Aorta (tissue), 5 donors: ENCODE measurements around the gene ZNF57. TPM values are rescaled to one million over a fixed set of nuclear protein-coding genes. Genes with fewer than 3 reads are reported as not detected.
"Not testable (repeated sequence)": the region's sequence is repeated elsewhere in the genome, so short reads cannot be mapped to it uniquely, and the experiment has no call there.

Experiments used
- ATAC-seq: fragments of 200-7000 bp; cut with Tn5 transposase; one replicate; pipeline ENCODE4 v1.9.1; 2022; ENCODE audit warnings: moderate library complexity; ENCODE audit not compliant: low FRiP score
- DNase-seq, 2 donors: peaks; one replicate each; pipeline ENCODE4 v3.0.0-alpha.2; 2020
- H3K27ac ChIP-seq, 2 donors: one replicate each; pipeline ENCODE4 v1.5.1; 2013; ENCODE audit warnings: low read length in 2 of 2, mild to moderate bottlenecking in 2 of 2, moderate library complexity in 2 of 2, control low read depth in 1 of 2, inconsistent platforms in 1 of 2, low read depth in 1 of 2
- H3K27me3 ChIP-seq, 2 donors: one replicate each; pipeline ENCODE4 v1.6.1; 2013; ENCODE audit warnings: control low read depth in 1 of 2, low read length in 1 of 2, mild to moderate bottlenecking in 1 of 2, moderate library complexity in 1 of 2; ENCODE audit not compliant: insufficient read depth in 2 of 2, control insufficient read depth in 1 of 2
- H3K36me3 ChIP-seq, 2 donors: one replicate each; pipeline ENCODE4 v1.6.1; 2013; ENCODE audit warnings: control low read depth in 1 of 2, low read length in 1 of 2, mild to moderate bottlenecking in 1 of 2; ENCODE audit not compliant: insufficient read depth in 2 of 2, control insufficient read depth in 1 of 2
- H3K4me1 ChIP-seq, 2 donors: one replicate each; pipeline ENCODE4 v1.6.1; 2013; ENCODE audit warnings: low read length in 2 of 2, control low read depth in 1 of 2, mild to moderate bottlenecking in 1 of 2, moderate library complexity in 1 of 2; ENCODE audit not compliant: insufficient read depth in 2 of 2, control insufficient read depth in 1 of 2
- H3K4me3 ChIP-seq, 2 donors: one replicate each; pipeline ENCODE4 v1.5.1; 2013; ENCODE audit warnings: low read length in 2 of 2, control low read depth in 1 of 2, mild to moderate bottlenecking in 1 of 2
- H3K9me3 ChIP-seq: one replicate; pipeline ENCODE4 v1.6.1; 2013; ENCODE audit warnings: mild to moderate bottlenecking, low read length; ENCODE audit not compliant: control insufficient read depth
- WGBS, 2 donors: extraction: QIAGEN DNeasy Blood & Tissue Kit; methylation state at CpG; one replicate each; pipeline ENCODE4 v1.1.7; 2013; 5-methylcytosine and 5-hydroxymethylcytosine counted together
- intact Hi-C, 2 donors: fragments of 100-400 bp; cut with DNase I; formaldehyde crosslinking; loops; one replicate each; pipeline versions ENCODE4 v1.14.2 to v1.15.0; 2022
- polyA plus RNA-seq, 2 donors: library from polyadenylated mRNA; stranded (reverse); fragments of 200-250 nt; gene quantifications; one replicate each; pipeline ENCODE4 v1.2.3, GENCODE V29; 2013
- total RNA-seq, 2 donors: library from RNA; stranded (reverse); fragmentation: NEBNext Ultra II Directional; extraction: Animal tissue kit (Norgen Biotek cat#: 25700); gene quantifications; one replicate each; pipeline ENCODE4 v1.2.1, GENCODE V29; 2021
- donor health status: healthy with polysubstance abuse.
- donor health status: Bipolar disorder and iron deficiency.
- donor health status: DM: no; HTN: no; CAD: no.
- donor health status: DM: no; HTN: no; CAD: no.
- donor health status: DM: yes; HTN: yes; CAD: no.

The ZNF57 gene
- total and polyA plus RNA-seq, 4 donors: 2.5 to 4.1 (median 3.0) TPM

DNA sequence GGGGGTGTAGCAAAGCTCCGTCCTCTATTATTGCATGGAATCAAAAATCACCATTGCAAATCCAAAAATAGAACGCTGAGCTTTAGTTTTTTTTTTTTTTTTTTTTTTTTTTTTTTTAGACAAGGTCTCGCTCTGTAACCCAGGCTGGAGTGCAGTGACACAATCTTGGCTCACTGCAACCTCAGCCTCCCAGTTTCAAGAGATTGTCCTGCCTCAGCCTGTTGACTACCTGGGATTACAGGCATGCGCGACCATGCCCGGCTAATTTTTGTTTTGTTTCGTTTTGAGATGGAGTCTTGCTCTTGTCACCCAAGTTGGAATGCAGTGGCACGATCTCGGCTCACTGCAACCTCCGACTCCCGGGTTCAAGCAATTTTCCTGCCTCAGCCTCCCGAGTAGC is 59.4 kb downstream of the ZNF57 start:
- intact Hi-C loops: loop anchor here in 1 of 2 donors (5.0 kb wide), 1 partner anchor 147 kb away; no protein-coding TSS in a partner anchor
- no peaks in the 10 kb centered on the region for H3K27me3 ChIP-seq
- no peaks in the 10 kb centered on the region for H3K4me1 ChIP-seq
- 61 to 66% methylated on average over 11 to 12 of the region's 12 CpGs for WGBS, 2 donors
- no peak for ATAC-seq
- H3K4me3 ChIP-seq: no peak overlapping the region
- no peaks in the 10 kb centered on the region for H3K36me3 ChIP-seq
- no peak overlapping the region for H3K27ac ChIP-seq
- H3K9me3 ChIP-seq: no peaks in the 10 kb centered on the region
- no peak for DNase-seq

DNA sequence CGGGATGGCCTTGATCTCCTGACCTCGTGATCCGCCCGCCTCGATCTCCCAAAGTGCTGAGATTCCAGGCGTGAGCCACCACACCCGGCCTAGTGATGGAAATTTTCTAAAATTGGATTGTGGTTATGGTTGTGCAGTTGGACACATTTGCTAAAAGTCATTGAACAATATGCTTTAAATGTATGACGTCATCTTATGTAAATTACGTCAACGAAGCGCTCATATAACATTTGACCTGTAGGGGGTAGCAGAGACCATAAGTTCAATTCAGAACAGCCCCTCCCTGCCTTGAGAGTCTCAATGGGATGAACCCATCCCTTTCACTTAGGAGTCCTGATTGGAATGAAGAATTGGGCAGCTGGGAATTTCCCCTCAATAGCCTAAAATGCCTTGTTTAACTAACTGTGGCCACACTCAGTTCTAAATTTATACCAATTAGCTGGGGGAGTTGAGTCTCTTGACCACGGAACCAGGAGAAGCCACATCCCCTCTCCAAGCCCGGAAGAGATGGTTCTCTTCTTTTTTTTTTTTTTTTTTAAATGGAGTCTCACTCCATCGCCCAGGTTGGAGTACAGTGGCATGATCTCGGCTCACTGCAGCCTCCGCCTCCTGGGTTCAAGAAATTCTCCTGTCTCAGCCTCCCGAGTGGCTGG is 61.4 kb downstream of the ZNF57 start:
- H3K27me3 ChIP-seq: no peaks in the 10 kb centered on the region
- DNase-seq (no peak), ATAC-seq (peak; percentile 91)
- no peaks in the 10 kb centered on the region for H3K9me3 ChIP-seq
- no peaks in the 10 kb centered on the region for H3K4me1 ChIP-seq
- H3K27ac ChIP-seq: no peak overlapping the region
- intact Hi-C loops: loop anchor here (2.0 to 5.0 kb wide), 2 partner anchors 143 to 145 kb away; no protein-coding TSS in a partner anchor
- WGBS, 2 donors: 39 to 40% methylated on average over 17 of the region's 17 CpGs
- no peak overlapping the region for H3K4me3 ChIP-seq
- H3K36me3 ChIP-seq: no peaks in the 10 kb centered on the region

DNA sequence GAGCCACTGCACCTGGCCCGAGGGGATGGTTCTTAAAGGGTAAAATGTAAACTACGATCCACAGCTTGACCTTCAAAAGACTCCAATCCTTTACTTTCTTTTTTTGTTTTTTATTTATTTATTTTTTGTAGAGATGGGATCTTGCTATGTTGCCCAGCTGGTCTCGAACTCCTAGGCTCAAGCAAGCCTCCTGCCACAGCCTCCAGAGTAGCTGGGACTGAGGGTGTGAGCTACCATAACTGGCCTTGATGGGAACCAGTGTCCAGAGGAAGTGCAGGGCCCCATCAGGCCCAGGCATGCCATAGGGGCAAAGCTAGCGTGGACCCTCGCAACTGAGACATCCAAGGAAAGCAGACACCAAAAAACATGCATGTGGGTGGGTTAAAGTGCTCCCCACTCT is 62.4 kb downstream of the ZNF57 start:
- 91 to 92% methylated on average over 5 of the region's 5 CpGs for WGBS, 2 donors
- intact Hi-C loops: loop anchor here (2.0 to 5.0 kb wide), 2 partner anchors 142 to 144 kb away; no protein-coding TSS in a partner anchor
- no peaks in the 10 kb centered on the region for H3K27me3 ChIP-seq
- DNase-seq (no peak), ATAC-seq (no peak)
- H3K9me3 ChIP-seq: no peaks in the 10 kb centered on the region
- no peak overlapping the region for H3K4me3 ChIP-seq
- H3K4me1 ChIP-seq: no peaks in the 10 kb centered on the region
- no peaks in the 10 kb centered on the region for H3K36me3 ChIP-seq
- no peak overlapping the region for H3K27ac ChIP-seq

DNA sequence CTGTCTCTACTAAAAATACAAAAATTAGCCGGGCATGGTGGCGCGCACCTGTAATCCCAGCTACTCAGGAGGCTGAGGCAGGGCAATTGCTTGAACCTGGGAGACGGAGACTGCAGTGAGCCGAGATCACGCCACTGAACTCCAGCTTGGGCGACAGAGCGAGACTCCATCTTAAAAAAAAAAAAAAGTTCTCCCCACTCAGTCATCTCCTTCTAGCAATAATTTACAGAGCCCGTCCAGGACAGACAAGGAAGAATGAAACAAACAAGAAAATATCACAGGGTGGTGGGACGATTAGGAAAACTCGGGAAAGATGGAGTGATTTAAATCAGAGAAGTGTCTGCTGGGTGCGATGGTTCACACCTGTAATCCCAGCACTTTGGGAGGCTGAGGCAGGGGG is 62.9 kb downstream of the ZNF57 start:
- not testable (repeated sequence) for H3K4me3 ChIP-seq, ATAC-seq, H3K27ac ChIP-seq, H3K36me3 ChIP-seq, DNase-seq, H3K4me1 ChIP-seq, H3K27me3 ChIP-seq, H3K9me3 ChIP-seq
- WGBS, 2 donors: 85% methylated on average over 12 of the region's 12 CpGs
- intact Hi-C loops: loop anchor here (2.0 to 5.0 kb wide), 2 partner anchors 141 to 144 kb away; no protein-coding TSS in a partner anchor

DNA sequence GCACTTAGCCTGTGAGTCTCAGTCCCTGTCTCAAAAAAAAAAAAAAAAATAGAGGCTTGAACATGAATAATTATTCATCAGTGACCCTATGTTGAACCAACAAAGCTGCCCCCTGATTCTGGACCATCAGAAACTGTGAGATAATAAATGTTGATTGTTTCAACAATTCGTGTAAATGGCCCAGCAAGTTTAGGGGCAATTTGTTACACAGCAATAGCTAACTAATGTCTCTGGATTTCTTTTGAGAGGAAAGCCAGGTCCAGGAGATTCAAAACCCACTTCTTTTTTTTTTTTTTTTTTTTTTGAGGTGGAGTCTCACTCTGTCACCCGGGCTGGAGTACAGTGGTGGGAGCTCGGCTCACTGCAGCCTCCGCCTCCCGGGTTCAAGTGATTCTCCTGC is 64.1 kb downstream of the ZNF57 start:
- 95 to 96% methylated on average over 5 of the region's 5 CpGs for WGBS, 2 donors
- H3K27me3 ChIP-seq: no peaks in the 10 kb centered on the region
- H3K36me3 ChIP-seq: no peaks in the 10 kb centered on the region

DNA sequence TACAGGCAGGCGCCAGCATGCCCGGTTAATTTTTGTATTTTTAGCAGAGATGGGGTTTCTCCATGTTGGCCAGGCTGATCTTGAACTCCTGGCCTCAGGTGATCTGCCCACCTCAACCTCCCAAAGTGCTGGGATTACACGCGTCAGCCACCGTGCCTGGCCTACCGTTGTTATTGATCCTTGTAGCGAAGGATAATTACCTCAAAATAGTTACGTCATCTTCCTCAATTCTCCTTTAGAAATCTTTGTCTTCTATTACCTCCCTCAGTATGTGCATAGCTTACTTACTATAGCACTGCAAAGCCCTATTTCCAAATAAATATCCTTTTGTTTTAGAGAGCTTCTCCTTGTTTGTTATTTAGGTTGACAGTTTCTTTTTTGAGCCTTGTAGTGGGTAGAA is 67.2 kb downstream of the ZNF57 start:
- Histone ChIP-seq H3K27me3 (no peaks in the 10 kb centered on the region), H3K4me3 (no peak overlapping the region), H3K36me3 (no peaks in the 10 kb centered on the region), H3K9me3 (no peaks in the 10 kb centered on the region), H3K4me1 (no peaks in the 10 kb centered on the region), H3K27ac (no peak overlapping the region)
- intact Hi-C loops: no loop called here
- whole genome bisulfite sequencing, 2 donors: 87% methylated on average over 8 of the region's 8 CpGs
- DNase-seq (no peak), ATAC-seq (no peak)

More for the DNA sequence above, 64.1 kb downstream of the ZNF57 start:
- Histone ChIP-seq H3K4me3 (no peak overlapping the region), H3K27ac (no peak overlapping the region), H3K9me3 (no peaks in the 10 kb centered on the region), H3K4me1 (no peaks in the 10 kb centered on the region)
- no peak for DNase-seq
- intact Hi-C loops: loop anchor here in 1 of 2 donors (5.0 kb wide), 1 partner anchor 142 kb away; no protein-coding TSS in a partner anchor
- no peak for ATAC-seq

Other genes starting within 250 kb of the ZNF57 start
- 1 to 10 TPM; 2.4 to 6.0 TPM for gene GNG7, start 198.2 kb upstream of the ZNF57 start, total RNA-seq
- gene GNG7, start 198.2 kb upstream of the ZNF57 start, polyA plus RNA-seq: 1 to 10 TPM in 1 of 2 donors, under 1 TPM in 1; 0.75 to 1.7 TPM
- 1 to 10 TPM; 1.7 to 3.5 TPM for gene DIRAS1, start 179.6 kb upstream of the ZNF57 start, total RNA-seq
- gene DIRAS1, start 179.6 kb upstream of the ZNF57 start, polyA plus RNA-seq: under 1 TPM in 1 of 2 donors, not detected in 1; 0.13 TPM
- 10 to 100 TPM; 13.6 to 14.1 TPM for gene SLC39A3, start 160.9 kb upstream of the ZNF57 start, total RNA-seq
- gene SLC39A3, start 160.9 kb upstream of the ZNF57 start, polyA plus RNA-seq: 10 to 100 TPM in 1 of 2 donors, 1 to 10 TPM in 1; 6.0 to 19.6 TPM
- 10 to 100 TPM; 31.5 to 32.9 TPM for gene SGTA, start 117.7 kb upstream of the ZNF57 start, total RNA-seq
- gene SGTA, start 117.7 kb upstream of the ZNF57 start, polyA plus RNA-seq: 10 to 100 TPM; 30.6 to 55.1 TPM
- gene THOP1, start 115.4 kb upstream of the ZNF57 start, total RNA-seq: 10 to 100 TPM; 26.4 to 33.2 TPM
- 10 to 100 TPM in 1 of 2 donors, 1 to 10 TPM in 1; 9.3 to 55.4 TPM for gene THOP1, start 115.4 kb upstream of the ZNF57 start, polyA plus RNA-seq
- 1 to 10 TPM; 3.4 to 6.1 TPM for gene ZNF554, start 81.1 kb upstream of the ZNF57 start, total RNA-seq
- 1 to 10 TPM in 1 of 2 donors, under 1 TPM in 1; 0.38 to 4.4 TPM for gene ZNF554, start 81.1 kb upstream of the ZNF57 start, polyA plus RNA-seq
- gene ZNF555, start 59.5 kb upstream of the ZNF57 start, total RNA-seq: 1 to 10 TPM; 8.1 to 9.5 TPM
- gene ZNF555, start 59.5 kb upstream of the ZNF57 start, polyA plus RNA-seq: 1 to 10 TPM; 1.8 to 2.1 TPM
- under 1 TPM in 1 of 2 donors, not detected in 1; 0.16 TPM for gene ZNF556, start 33.6 kb upstream of the ZNF57 start, total RNA-seq
- not detected for gene ZNF556, start 33.6 kb upstream of the ZNF57 start, polyA plus RNA-seq
- 1 to 10 TPM; 4.1 to 4.5 TPM for gene ZNF77, start 44.0 kb downstream of the ZNF57 start, total RNA-seq
- gene ZNF77, start 44.0 kb downstream of the ZNF57 start, polyA plus RNA-seq: 1 to 10 TPM; 1.3 to 3.1 TPM
- 1 to 10 TPM in 1 of 2 donors, under 1 TPM in 1; 0.65 to 3.5 TPM for gene TLE6, start 76.6 kb downstream of the ZNF57 start, total RNA-seq
- 10 to 100 TPM in 1 of 2 donors, 1 to 10 TPM in 1; 4.0 to 12.0 TPM for gene TLE6, start 76.6 kb downstream of the ZNF57 start, polyA plus RNA-seq
- gene TLE2, start 128.4 kb downstream of the ZNF57 start, total RNA-seq: 10 to 100 TPM; 32.9 to 54.8 TPM
- gene TLE2, start 128.4 kb downstream of the ZNF57 start, polyA plus RNA-seq: 100 to 1,000 TPM in 1 of 2 donors, 10 to 100 TPM in 1; 32.7 to 127 TPM
- 100 to 1,000 TPM; 305 to 374 TPM for gene TLE5, start 161.6 kb downstream of the ZNF57 start, total RNA-seq
- gene TLE5, start 161.6 kb downstream of the ZNF57 start, polyA plus RNA-seq: 100 to 1,000 TPM; 598 to 642 TPM
- 10 to 100 TPM; 57.1 to 65.6 TPM for gene GNA11, start 193.4 kb downstream of the ZNF57 start, total RNA-seq
- gene GNA11, start 193.4 kb downstream of the ZNF57 start, polyA plus RNA-seq: 10 to 100 TPM; 43.2 to 44.2 TPM
- 10 to 100 TPM in 1 of 2 donors, 1 to 10 TPM in 1; 8.7 to 12.5 TPM for gene GNA15, start 235.1 kb downstream of the ZNF57 start, total RNA-seq
- 1 to 10 TPM; 1.8 to 5.3 TPM for gene GNA15, start 235.1 kb downstream of the ZNF57 start, polyA plus RNA-seq